Right cardiac atrium (tissue), 5 donors: ENCODE data around the gene RPTOR. TPM values are rescaled to one million over a fixed set of nuclear protein-coding genes. Genes with fewer than 3 reads are reported as not detected.

ENCODE experiments used
- ATAC-seq, 2 donors: fragments of 200-7000 bp; cut with Tn5 transposase; one replicate each; pipeline versions ENCODE4 v1.8.0 to v1.9.1; 2020; ENCODE audit warnings: moderate library complexity in 2 of 2, mild to moderate bottlenecking in 1 of 2
- DNase-seq, 3 donors: peaks; one replicate each; pipeline ENCODE4 v3.0.0-alpha.2; 2020
- H3K27ac ChIP-seq: one replicate; pipeline ENCODE4 v1.5.1; 2013; ENCODE audit warnings: mild to moderate bottlenecking, low read length, control low read depth, moderate library complexity
- H3K27me3 ChIP-seq: one replicate; pipeline ENCODE4 v1.6.1; 2013; ENCODE audit not compliant: control insufficient read depth, insufficient read depth
- H3K4me1 ChIP-seq: one replicate; pipeline ENCODE4 v1.6.1; 2013; ENCODE audit warnings: low read length; ENCODE audit not compliant: control insufficient read depth, insufficient read depth
- H3K4me3 ChIP-seq: one replicate; pipeline ENCODE4 v1.5.1; 2013; ENCODE audit warnings: low read length, control low read depth
- H3K9me3 ChIP-seq: one replicate; pipeline ENCODE4 v1.6.1; 2013; ENCODE audit warnings: low read length; ENCODE audit not compliant: control insufficient read depth
- WGBS: extraction: QIAGEN DNeasy Blood & Tissue Kit; methylation state at CpG from one replicate; pipeline ENCODE4 v1.1.7; 2013; 5-methylcytosine and 5-hydroxymethylcytosine counted together
- intact Hi-C, 4 donors: fragments of 100-400 bp; cut with DNase I; formaldehyde crosslinking; loops; one replicate each; pipeline versions ENCODE4 v1.11.0 to v1.14.0; 2022 to 2023
- polyA plus RNA-seq: library from polyadenylated mRNA; stranded (reverse); fragments of 200-250 nt; gene quantifications from one replicate; pipeline ENCODE4 v1.2.3, GENCODE V29; 2013
- total RNA-seq, 4 donors: library from RNA; stranded (reverse); fragmentation: NEBNext Ultra II Directional; extraction: Animal tissue kit (Norgen Biotek cat#: 25700); gene quantifications; one replicate each; pipeline ENCODE4 v1.2.1, GENCODE V29; 2021
- donor health status: healthy with polysubstance abuse.
- donor health status: DM: no; HTN: yes; CAD: no.
- donor health status: DM: no; HTN: no; CAD: no.
- donor health status: DM: no; HTN: yes; CAD: no; lungs with severe emphysema.
- donor health status: DM: yes; HTN: yes; CAD: no.

Gene RPTOR
- total and polyA plus RNA-seq, 5 donors = 15.2 to 27.0 (median 25.3) TPM

DNA sequence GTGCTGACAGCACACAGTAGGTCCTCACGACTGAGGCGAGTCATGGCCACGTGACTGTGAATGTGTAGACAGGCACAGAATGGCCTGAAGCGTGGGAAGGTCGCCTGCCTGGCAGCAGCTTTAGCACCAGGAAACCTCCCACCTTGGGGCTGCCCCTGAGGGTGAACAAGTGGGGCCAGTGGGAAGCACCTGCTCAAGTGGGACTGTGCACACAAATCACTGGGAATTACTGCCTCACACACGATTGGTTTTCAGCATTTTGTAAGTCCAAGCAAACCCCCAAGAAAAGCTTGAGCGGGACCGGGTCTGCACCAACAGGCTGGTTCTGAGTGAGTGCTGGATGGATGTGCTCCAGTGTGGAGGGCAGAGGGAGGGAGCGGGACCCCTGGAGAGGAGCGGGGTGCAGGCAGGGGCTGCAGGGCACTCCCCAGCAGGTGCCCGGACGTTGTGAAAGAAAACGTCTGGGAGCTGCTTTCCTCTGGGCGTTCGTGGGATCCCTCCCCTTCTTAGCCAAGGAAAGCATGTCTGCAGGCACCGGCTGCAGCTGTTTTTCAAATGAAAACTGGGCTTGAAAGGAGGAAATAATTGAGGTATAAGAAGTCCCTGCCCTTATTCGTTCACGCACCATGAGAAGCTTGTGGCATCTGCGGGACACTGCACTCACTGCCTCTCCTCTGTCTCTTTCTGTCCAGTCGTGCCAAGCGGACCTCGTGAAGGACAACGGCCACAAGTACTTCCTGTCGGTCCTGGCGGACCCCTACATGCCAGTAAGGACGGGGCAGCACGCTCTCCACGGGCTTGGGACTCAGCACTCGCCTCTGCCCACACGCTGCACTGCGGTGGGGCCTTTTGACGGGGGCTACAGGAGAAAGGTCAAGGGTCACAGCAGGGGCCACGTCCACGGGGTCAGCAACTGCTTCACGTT lies 335.3 kb downstream of the RPTOR start:
- Histone ChIP-seq H3K27me3 (no peaks in the 10 kb centered on the region), H3K4me3 (no peak overlapping the region), H3K9me3 (no peaks in the 10 kb centered on the region), H3K27ac (no peak overlapping the region), H3K4me1 (no peaks in the 10 kb centered on the region)
- peak in 2 of 3 donors; percentile 30 to 41 for DNase-seq
- 85% methylated on average over 35 of the region's 35 CpGs for WGBS
- no peak for ATAC-seq
- intact Hi-C loops = loop anchor here in 2 of 4 donors (10.0 kb wide), 1 partner anchor 85 kb away; no protein-coding TSS in a partner anchor

DNA sequence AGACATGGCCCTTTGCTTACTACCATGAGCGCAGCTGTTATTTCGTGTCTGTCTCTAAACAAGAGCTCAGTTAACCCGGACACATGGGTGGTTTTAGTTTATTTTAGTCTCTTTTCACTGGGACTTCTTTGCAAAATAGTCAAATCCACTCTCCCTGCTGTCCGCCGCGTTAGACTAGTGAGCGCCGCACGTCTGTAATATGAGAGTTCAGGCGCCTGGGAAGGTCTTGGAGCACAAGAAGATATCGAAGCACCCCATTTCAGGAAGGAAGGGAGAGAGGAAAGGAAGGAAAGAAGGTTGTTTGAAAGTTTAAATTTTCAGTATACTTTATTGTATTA lies 336.0 kb downstream of the RPTOR start:
- Histone ChIP-seq H3K27me3 (no peaks in the 10 kb centered on the region), H3K4me1 (no peaks in the 10 kb centered on the region), H3K4me3 (no peak overlapping the region), H3K27ac (no peak overlapping the region), H3K9me3 (no peaks in the 10 kb centered on the region)
- intact Hi-C loops = no loop called here
- DNase-seq (peak in 1 of 3 donors; percentile 24), ATAC-seq (no peak)
- WGBS = 92% methylated on average over 11 of the region's 11 CpGs

DNA sequence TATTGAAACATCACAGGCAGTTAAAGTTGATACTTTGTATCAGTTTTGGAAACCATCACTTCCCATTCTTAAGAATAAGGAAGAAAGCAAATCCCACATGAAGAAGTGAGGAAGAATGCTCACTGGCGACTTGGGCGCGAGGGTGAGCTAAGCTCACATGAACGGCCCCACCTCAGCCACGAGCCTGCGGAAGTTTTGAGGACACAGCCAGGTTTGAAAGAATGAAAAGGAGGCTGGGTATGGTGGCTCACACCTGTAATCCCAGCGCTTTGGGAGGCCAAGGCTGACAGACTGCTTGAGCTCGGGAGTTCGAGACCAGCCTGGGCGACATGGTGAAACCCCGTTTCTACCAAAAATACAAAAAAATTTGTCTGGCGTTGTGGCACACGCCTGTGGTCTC lies 336.7 kb downstream of the RPTOR start:
- H3K4me1 ChIP-seq = no peaks in the 10 kb centered on the region
- no peak overlapping the region for H3K4me3 ChIP-seq
- H3K9me3 ChIP-seq = no peaks in the 10 kb centered on the region
- H3K27ac ChIP-seq = no peak overlapping the region
- 92% methylated on average over 13 of the region's 13 CpGs for WGBS
- H3K27me3 ChIP-seq = no peaks in the 10 kb centered on the region
- intact Hi-C loops = no loop called here
- ATAC-seq (no peak), DNase-seq (peak in 2 of 3 donors; percentile 11 to 17)

DNA sequence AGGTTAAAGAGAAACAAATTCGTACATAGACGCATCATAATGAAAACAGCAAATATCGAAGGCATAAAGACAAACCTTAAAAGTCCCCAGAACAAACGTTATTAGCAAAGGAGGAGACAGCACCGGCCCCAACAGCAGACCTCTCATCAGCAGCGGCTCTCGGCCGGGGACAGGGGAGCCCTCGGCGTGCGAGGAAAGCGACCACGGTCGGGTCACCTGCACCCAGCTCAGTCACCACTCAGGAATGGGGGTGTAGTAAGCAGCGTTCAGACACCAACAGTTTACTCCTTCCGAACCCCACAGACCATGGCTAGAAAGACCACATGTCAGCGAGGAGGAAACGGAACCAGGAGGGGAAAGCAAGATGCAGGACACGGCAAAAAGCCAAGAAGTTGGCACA lies 337.7 kb downstream of the RPTOR start:
- ATAC-seq (no peak), DNase-seq (peak in 2 of 3 donors; percentile 23 to 28)
- Histone ChIP-seq H3K9me3 (no peaks in the 10 kb centered on the region), H3K27ac (no peak overlapping the region), H3K4me3 (no peak overlapping the region), H3K4me1 (no peaks in the 10 kb centered on the region), H3K27me3 (no peaks in the 10 kb centered on the region)
- 94% methylated on average over 19 of the region's 19 CpGs for WGBS
- intact Hi-C loops = no loop called here

DNA sequence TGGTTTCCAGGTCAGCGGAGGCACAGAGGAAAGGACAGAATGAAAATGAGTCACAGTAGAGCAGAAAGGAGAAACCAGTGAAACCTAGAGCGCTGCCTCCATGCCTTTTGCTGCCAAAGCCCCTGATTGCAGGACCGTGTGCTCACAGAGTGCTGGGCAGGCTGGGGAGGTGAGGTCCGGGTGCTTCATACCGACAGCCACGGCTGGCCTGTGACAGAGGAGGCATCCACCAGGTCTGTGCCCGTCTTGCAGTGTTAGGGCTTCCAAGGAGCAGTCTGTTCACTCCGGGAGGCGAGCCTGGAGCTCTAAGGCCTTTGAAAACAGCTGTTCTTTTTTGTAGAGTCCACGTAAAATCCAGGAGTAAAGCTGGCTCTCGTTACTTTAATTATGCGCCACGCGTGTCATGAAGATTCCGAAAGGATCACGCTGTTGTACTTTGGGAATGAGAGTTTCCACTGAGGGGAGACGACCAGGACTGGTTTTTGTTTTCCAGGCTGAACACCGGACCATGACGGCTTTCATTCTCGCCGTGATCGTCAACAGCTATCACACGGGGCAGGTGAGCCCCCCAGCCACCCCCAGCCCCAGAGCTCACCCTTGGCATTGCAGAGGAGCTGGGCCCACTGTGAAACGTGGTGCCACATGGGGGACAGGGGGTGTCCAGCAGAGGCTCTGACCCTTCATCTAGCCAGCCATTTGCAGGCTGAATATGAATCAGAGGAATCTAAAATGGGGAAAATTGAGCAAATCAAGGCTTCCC lies 338.5 kb downstream of the RPTOR start:
- ATAC-seq (no peak), DNase-seq (peak in 2 of 3 donors; percentile 23 to 26)
- Histone ChIP-seq H3K27me3 (no peaks in the 10 kb centered on the region), H3K9me3 (no peaks in the 10 kb centered on the region), H3K27ac (no peak overlapping the region), H3K4me1 (no peaks in the 10 kb centered on the region), H3K4me3 (no peak overlapping the region)
- intact Hi-C loops = no loop called here
- 97% methylated on average over 24 of the region's 24 CpGs for WGBS

DNA sequence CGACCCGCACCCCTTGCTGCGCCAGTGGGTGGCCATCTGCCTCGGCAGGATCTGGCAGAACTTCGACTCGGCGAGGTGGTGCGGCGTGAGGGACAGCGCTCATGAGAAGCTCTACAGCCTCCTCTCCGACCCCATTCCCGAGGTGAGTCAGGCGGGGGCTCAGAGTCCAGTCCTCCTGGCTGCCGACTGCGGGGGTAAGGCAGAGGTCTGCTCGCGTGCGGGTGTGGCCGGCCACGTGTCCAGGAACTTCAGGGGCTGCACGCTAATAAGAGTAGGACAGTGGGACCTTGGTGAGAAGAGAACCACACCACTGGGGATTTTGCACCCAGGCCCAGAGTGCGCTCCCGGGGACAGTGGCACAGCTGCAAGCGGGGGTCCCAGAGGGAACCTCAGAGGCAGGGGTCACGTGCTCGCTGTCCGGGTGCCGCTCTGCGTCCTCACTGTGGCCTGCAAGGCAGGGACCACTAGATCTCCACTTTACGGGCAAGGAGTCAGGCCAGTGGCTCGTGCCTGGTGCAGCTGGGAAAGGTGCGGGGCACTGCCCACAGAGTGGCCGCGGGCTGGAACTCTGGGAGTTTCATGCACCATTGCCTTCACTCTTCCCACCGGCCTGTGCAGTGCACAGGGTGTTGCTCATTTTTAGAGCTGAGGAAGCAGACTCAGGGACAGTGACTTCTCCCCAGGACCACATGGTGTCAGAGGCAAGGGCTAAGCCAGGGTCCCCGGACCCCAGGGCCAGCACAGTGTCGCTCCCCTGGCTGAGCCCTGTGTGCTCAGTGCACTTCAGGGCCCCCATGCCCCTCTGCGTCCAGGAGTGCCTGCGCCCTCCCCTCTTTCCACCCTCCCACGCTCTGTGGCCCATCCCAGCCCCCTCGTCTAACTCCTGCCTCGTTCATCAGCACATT lies 339.4 kb downstream of the RPTOR start:
- no peaks in the 10 kb centered on the region for H3K4me1 ChIP-seq
- intact Hi-C loops = no loop called here
- H3K27ac ChIP-seq = no peak overlapping the region
- ATAC-seq (no peak), DNase-seq (peak in 1 of 3 donors; percentile 30)
- H3K9me3 ChIP-seq = no peaks in the 10 kb centered on the region
- no peaks in the 10 kb centered on the region for H3K27me3 ChIP-seq
- no peak overlapping the region for H3K4me3 ChIP-seq
- 97% methylated on average over 42 of the region's 42 CpGs for WGBS

DNA sequence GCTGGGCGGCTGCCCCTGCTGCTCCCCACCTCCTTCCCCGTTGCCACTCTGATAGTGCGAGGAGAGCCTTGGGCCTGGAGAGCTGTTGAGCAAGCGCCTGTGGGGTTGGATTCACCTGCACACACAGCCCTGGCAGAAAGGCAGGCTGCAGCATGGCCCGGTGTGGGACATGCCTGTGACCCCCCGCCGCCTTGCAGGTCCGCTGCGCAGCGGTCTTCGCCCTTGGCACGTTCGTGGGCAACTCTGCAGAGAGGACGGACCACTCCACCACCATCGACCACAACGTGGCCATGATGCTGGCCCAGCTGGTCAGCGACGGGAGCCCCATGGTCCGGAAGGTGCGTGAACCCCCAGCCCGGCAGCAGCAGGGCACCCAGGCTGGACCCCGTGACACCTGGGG lies 340.2 kb downstream of the RPTOR start:
- WGBS = 98% methylated on average over 22 of the region's 22 CpGs
- DNase-seq (no peak), ATAC-seq (peak in 1 of 2 donors; percentile 17)
- Histone ChIP-seq H3K4me1 (no peaks in the 10 kb centered on the region), H3K4me3 (no peak overlapping the region), H3K27ac (no peak overlapping the region), H3K9me3 (no peaks in the 10 kb centered on the region), H3K27me3 (no peaks in the 10 kb centered on the region)
- intact Hi-C loops = no loop called here

DNA sequence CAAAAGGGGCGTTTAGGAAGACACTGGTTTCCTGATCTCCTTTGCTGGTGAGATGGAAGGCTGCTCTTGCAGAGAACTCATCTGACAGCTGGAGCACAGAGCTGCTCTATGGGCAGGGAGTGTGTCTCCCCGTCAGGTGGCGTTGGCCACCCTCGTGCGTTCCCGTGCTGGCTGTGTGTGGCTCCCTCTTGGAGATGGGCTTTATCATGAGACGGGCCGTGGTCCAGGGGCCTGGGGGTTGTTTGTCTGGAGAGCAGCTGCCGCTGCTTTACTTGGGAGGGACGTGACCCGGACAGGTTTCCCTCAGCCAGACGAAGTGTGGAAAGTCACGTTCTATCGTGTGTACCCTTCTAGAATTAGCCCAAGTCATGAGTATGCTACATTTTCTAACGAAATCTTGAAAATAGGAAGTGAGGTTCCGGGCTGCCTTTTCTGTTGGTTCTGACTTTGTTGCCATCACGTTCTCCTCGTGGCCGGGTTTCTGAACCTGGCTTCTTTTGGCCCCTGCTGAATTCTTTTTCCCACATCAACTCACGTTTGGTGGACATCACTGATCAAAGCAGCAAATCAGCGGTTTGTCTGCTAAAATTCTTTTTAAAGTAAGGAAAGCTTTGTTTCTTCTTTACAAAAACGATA lies 341.4 kb downstream of the RPTOR start:
- no peak overlapping the region for H3K27ac ChIP-seq
- no peak for DNase-seq
- no peak overlapping the region for H3K4me3 ChIP-seq
- 95% methylated on average over 22 of the region's 22 CpGs for WGBS
- no peaks in the 10 kb centered on the region for H3K9me3 ChIP-seq
- no peaks in the 10 kb centered on the region for H3K4me1 ChIP-seq
- H3K27me3 ChIP-seq = no peaks in the 10 kb centered on the region
- intact Hi-C loops = no loop called here
- no peak for ATAC-seq

DNA sequence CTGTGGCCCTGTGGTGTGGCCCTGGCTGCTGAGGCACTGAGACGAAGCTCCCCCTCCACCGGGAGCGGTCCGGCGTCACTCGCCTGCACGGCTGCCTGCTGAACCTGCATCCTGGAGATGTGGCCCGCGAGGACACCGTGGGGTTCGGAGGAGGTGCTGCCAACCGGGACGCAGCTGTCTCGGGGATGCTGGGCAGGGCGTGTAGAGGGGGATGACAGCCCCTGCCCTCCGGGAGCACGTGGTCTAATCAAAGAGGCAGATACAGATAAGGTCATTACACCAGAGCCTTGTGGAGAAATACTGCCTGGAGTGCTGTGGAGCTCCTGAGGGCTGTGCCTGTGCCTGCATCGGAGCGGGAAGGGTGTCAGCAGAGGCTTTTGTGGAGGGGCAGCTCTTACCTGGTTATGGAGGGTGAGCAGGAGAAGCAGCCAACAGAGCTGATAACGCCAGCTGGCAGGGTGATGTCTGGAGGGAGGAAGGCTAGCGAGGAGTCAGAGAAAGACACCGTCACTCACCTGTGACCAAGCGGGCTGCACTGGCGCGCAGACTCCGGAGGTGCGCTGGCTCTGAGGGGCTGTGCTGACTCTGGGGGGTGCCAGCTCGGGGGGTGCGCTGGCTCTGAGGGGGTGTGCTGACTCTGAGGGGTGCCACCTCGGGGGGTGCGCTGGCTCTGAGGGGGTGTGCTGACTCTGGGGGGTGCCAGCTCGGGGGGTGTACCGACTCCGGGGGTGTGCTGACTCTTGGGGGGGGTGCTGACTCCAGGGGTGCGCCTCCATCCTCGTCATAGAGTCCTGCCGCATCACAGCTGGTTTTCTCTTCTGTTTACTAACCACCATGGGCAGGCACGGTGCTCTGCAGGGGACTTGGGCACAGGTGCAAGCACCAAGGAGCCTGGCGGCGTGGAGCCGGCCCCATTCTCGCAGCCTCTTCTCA lies 342.3 kb downstream of the RPTOR start:
- H3K27ac ChIP-seq = no peak overlapping the region
- intact Hi-C loops = no loop called here
- DNase-seq (no peak), ATAC-seq (no peak)
- peaks cover 3% of the 10 kb centered on the region for H3K4me1 ChIP-seq
- 93% methylated on average over 42 of the region's 42 CpGs for WGBS
- H3K9me3 ChIP-seq = no peaks in the 10 kb centered on the region
- no peaks in the 10 kb centered on the region for H3K27me3 ChIP-seq
- no peak overlapping the region for H3K4me3 ChIP-seq
